ENCODE measurements around the gene PLEK.

The PLEK gene

GRCh38 chr2:68411397-68412126 lies 46.5 kb downstream of the PLEK start:
- no peak for ATAC-seq
- TF ChIP-seq CREB5 (CRISPR knock-in tag; IDR thresholded peaks at IDR 0.05; ENCODE audit: low read depth) (no peak), GLIS3 (CRISPR knock-in tag; IDR thresholded peaks at IDR 0.05) (no peak), PPARA (CRISPR knock-in tag; IDR thresholded peaks at IDR 0.05; ENCODE audit: borderline replicate concordance) (no peak), ZNF8 (CRISPR knock-in tag; IDR thresholded peaks at IDR 0.05) (no peak), ZNF70 (CRISPR knock-in tag; IDR thresholded peaks at IDR 0.05) (no peak), OSR1 (CRISPR knock-in tag; IDR thresholded peaks at IDR 0.05) (no peak)

GRCh38 chr2:68412127-68412819 lies 47.2 kb downstream of the PLEK start:
- TF ChIP-seq RARB (CRISPR knock-in tag; IDR thresholded peaks at IDR 0.05) (no peak), BACH2 (CRISPR knock-in tag; IDR thresholded peaks at IDR 0.05; ENCODE audit: borderline replicate concordance) (no peak), GLIS3 (CRISPR knock-in tag; IDR thresholded peaks at IDR 0.05) (no peak), TOX (CRISPR knock-in tag; IDR thresholded peaks at IDR 0.05; ENCODE audit: borderline replicate concordance) (no peak), TSHZ2 (CRISPR knock-in tag; IDR thresholded peaks at IDR 0.05) (no peak), ZNF70 (CRISPR knock-in tag; IDR thresholded peaks at IDR 0.05) (no peak)

GRCh38 chr2:68413466-68413865 lies 48.4 kb downstream of the PLEK start:
- no peak for ATAC-seq
- no peak for TF ChIP-seq ZC3H10 (CRISPR knock-in tag; IDR thresholded peaks at IDR 0.05)
- TF ChIP-seq SNAI2 (CRISPR knock-in tag; IDR thresholded peaks at IDR 0.05) = no peak
- no peak for TF ChIP-seq BACH2 (CRISPR knock-in tag; IDR thresholded peaks at IDR 0.05; ENCODE audit: borderline replicate concordance)
- no peak for TF ChIP-seq RARB (CRISPR knock-in tag; IDR thresholded peaks at IDR 0.05)
- no peak for TF ChIP-seq GLIS3 (CRISPR knock-in tag; IDR thresholded peaks at IDR 0.05)
- no peak for TF ChIP-seq OSR1 (CRISPR knock-in tag; IDR thresholded peaks at IDR 0.05)
- no peak for TF ChIP-seq CREB5 (CRISPR knock-in tag; IDR thresholded peaks at IDR 0.05; ENCODE audit: low read depth)
- TF ChIP-seq PATZ1 (CRISPR knock-in tag; IDR thresholded peaks at IDR 0.05; ENCODE audit: borderline replicate concordance) = no peak
- TF ChIP-seq TSHZ2 (CRISPR knock-in tag; IDR thresholded peaks at IDR 0.05) = no peak
- TF ChIP-seq ESRRG (CRISPR knock-in tag; IDR thresholded peaks at IDR 0.05) = no peak
- TF ChIP-seq ZNF565 (CRISPR knock-in tag; conservative IDR thresholded peaks at IDR 0.05; ENCODE audit: low read depth) = no peak
- no peak for TF ChIP-seq PPARA (CRISPR knock-in tag; IDR thresholded peaks at IDR 0.05; ENCODE audit: borderline replicate concordance)
- TF ChIP-seq ZNF8 (CRISPR knock-in tag; IDR thresholded peaks at IDR 0.05) = no peak
- no peak for TF ChIP-seq TCF4 (CRISPR knock-in tag; IDR thresholded peaks at IDR 0.05; ENCODE audit: borderline replicate concordance)
- TF ChIP-seq ZFP3 (CRISPR knock-in tag; IDR thresholded peaks at IDR 0.05) = no peak
- TF ChIP-seq ZNF70 (CRISPR knock-in tag; IDR thresholded peaks at IDR 0.05) = no peak

More at GRCh38 chr2:68412127-68412819, 47.2 kb downstream of the PLEK start:
- no peak for ATAC-seq

Data from SK-N-SH treated with all-trans-retinoic acid at 6 μM for 48 hours (cell line).